Activated T-helper 9 cell treated with anti-CD3 and anti-CD28 coated beads, Interleukin-2, amount 50 U/mL, for 16 hours (primary cell): Measurements from ENCODE around the gene RNF130.

Source experiments
- DNase-seq: peaks from one replicate; pipeline ENCODE4 v3.0.0-alpha.2; 2020; ENCODE audit warnings: low read depth

The RNF130 gene

GRCh38 chr5:180084638-180085561 is 13.3 kb upstream of the RNF130 start:
- DNase-seq, result no peak

- no peak for DNase-seq
Observed at GRCh38 chr5:180083529-180084060, 12.0 kb upstream of the RNF130 start.

GRCh38 chr5:180082633-180083420 is 11.3 kb upstream of the RNF130 start:
- no peak for DNase-seq

- DNase-seq, result no peak
Observed at GRCh38 chr5:180081481-180081880, 9.9 kb upstream of the RNF130 start.

GRCh38 chr5:180080486-180081280 is 9.1 kb upstream of the RNF130 start:
- no peak for DNase-seq

- DNase-seq, result no peak
Observed at GRCh38 chr5:180079702-180080466, 8.3 kb upstream of the RNF130 start.

GRCh38 chr5:180078348-180078747 is 6.8 kb upstream of the RNF130 start:
- no peak for DNase-seq

- DNase-seq, result no peak
Observed at GRCh38 chr5:180077594-180078284, 6.2 kb upstream of the RNF130 start.

GRCh38 chr5:180075703-180076102 is 4.1 kb upstream of the RNF130 start:
- DNase-seq, result no peak

GRCh38 chr5:180074462-180074861 is 2.9 kb upstream of the RNF130 start:
- no peak for DNase-seq

- no peak for DNase-seq
Observed at GRCh38 chr5:180072556-180072955, 997 bp upstream of the RNF130 start.

- DNase-seq, result no peak
Observed at GRCh38 chr5:180072256-180072548, 643 bp upstream of the RNF130 start.

GRCh38 chr5:180070756-180071530 is 616 bp downstream of the RNF130 start:
- DNase-seq, result no peak

- no peak for DNase-seq
Observed at GRCh38 chr5:180069589-180070247, 1.8 kb downstream of the RNF130 start.

- DNase-seq, result no peak
Observed at GRCh38 chr5:180068519-180069090, 3.0 kb downstream of the RNF130 start.

GRCh38 chr5:180067986-180068385 is 3.6 kb downstream of the RNF130 start:
- no peak for DNase-seq

GRCh38 chr5:180060192-180060591 is 11.4 kb downstream of the RNF130 start:
- no peak for DNase-seq

- no peak for DNase-seq
Observed at GRCh38 chr5:180059326-180059725, 12.2 kb downstream of the RNF130 start.

GRCh38 chr5:180056153-180056552 is 15.4 kb downstream of the RNF130 start:
- no peak for DNase-seq
